Retina (tissue), 1 donor: ENCODE data around the gene LCNL1.

Source experiments
- DNase-seq: peaks from one replicate; pipeline ENCODE4 v3.0.0-alpha.2; 2016

LCNL1 gene

DNA sequence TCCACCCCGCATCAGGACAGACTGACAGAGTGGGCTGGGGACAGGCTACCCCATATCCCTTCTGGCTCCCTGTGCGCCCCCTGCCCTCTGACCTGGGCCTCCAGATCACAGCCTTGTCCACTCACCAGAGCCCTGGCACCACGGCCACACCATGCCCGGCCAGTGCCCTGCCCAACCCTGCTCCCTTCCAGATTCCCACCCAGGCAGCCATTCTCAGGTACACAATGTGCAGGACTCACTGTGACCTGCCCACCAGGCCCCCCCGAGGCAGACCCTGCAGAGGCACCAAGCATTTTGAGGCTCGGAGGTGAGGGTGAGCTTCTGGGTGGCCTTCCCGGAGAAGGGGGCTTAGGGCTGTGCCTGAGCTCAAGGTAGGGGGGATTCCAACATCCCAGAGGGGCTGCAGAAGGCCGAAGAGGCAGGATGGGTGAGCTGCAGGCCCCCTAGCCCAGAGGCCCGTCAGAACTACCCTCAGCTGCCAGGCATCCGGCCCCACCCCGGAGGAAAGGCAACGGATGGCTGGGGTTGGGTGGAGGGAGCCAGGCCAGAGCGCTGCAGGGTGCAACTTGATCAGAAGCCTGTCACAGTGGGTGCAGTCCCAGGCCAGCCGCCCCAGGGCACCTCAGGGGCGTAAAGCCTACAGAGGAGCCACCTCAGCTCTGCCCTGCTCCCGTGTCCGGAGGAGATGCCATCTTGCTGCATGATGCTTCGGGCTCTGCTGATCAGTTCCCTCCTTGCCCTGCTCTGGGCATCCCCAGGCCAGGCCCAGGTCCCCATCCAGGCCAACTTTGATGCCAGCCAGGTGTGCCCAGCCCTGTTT lies at the start of gene LCNL1:
LCNL1 (plus strand) TSS at position 762 of the 820 bp plus-strand sequence. CDS start 594 bp downstream, outside the sequence.
- no peak for DNase-seq

DNA sequence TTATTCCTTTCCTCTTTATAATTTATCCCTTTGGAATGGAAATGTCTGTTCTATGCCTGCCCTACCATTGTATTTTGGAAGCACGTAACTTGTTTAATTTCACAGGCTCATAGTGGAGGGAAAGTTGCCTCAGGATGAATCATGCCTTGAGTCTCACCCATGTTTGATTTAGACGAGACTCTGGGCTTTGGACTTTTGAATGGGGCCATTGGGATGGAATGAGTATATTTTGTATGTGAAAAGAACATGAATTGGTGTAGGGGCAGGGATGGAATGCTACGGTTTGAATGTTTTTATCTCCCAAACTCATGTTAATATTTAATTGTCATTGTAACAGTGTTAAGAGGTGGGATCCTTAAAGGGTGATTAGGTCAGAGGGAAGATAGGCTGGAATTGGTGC lies 48.5 kb upstream of the LCNL1 start:
- no peak for DNase-seq

DNA sequence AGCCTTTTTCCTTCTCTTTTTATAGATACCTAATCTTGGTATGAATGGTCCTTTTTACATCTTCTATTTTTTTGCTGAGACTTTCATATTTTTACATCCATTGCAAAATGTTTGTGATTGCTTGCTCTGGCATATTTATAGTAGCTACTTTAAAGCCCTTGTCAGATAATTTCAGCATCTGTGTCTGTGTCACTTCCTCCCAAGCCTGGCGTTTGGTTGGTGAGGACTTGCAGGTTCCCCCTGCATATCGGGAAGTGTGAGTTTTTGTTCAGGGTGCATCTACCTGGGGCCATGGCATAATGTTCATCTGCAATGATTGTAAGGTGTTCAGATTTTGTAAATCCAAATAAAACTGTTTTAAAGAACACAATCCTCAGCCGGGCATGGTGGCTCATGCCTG lies 47.1 kb upstream of the LCNL1 start:
- no peak for DNase-seq

DNA sequence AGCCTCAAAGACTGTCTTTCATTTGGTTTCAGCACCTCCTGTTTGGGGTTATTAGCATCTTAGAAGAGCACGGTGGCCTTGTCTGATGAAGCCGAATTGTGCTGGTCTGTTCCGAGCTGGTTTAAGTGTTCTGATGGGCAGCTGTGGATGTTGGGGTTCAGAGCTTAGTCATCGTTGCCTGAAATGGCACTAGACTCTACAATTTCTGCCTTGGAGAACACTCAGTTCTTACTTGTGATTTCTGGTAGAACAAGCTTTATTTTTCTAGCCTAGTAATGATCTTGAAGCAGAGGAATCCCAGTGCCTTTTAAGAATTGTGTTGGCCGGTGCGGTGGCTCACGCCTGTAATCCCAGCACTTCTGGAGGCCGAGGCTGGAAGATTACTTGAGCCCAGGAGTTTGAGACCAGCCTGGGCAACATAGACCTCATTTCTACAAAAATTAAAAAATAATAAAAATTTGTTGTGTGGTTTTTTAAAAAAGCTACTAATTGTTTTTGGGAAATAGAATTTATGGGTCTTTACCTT lies 46.1 kb upstream of the LCNL1 start:
- no peak for DNase-seq

DNA sequence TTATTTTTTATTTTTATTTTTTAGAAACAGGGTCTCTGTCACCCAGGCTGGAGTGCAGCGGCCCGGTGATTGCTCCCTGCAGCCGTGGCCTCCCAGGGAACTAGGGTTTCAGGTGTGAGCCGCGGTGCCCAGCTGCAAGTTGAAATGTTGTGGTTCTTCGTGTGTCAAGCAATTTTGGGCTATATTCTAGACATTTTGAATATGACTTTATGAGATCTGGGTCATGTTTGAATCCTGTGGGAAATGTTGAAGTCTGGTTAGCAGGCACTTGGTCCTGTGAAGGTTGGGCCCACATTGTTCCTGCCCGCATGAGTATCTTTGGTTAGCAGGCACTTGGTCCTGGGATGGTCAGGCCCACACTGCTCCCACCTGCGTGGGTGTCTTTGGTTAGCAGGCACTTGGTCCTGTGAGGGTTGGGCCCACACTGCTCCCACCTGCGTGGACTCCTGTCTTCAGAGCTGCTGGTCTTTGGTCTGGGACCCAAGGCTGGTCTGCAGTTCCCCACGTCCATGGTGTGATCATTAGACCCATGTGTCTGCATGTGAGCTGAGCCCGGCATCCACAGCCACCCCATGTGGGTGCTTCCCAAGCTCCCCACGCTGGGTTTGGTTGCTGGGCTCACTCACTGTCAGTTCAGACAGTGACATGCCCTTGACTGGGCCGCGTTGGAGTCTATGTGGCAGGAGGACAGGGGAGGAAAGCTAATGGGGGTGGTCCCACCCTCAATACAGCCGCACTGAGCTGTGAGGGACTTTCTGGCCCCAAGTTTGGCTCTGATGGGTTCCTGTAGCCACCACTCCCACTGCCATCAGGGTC lies 45.4 kb upstream of the LCNL1 start:
- no peak for DNase-seq

DNA sequence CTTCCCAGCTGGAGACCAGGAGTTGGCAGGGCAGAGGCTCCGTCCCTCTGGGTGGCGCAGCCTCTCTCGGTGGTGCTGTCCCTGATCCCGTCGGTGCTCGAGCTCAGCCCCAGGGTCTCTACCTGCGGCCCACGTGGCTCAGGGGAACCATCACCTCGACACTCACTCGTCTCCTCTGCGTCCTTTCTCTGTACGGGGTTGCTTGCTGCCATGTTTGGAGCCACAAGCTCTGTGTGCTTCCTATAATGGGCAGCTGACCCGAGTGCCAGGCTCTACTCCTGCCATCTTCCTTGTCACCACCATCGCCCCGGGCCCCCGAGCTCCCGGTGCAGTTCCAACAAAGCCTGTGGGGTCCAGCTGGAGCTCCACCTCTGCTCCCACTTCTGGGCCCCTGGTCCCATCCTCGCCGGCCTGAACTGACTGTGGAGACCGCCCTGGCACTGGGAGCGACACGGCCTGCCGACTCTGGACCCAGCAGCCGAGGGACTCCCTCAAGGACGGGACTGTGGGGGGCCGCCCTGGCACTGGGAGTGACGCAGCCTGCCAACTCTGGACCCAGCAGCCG lies 43.3 kb upstream of the LCNL1 start:
- DNase-seq = no peak

DNA sequence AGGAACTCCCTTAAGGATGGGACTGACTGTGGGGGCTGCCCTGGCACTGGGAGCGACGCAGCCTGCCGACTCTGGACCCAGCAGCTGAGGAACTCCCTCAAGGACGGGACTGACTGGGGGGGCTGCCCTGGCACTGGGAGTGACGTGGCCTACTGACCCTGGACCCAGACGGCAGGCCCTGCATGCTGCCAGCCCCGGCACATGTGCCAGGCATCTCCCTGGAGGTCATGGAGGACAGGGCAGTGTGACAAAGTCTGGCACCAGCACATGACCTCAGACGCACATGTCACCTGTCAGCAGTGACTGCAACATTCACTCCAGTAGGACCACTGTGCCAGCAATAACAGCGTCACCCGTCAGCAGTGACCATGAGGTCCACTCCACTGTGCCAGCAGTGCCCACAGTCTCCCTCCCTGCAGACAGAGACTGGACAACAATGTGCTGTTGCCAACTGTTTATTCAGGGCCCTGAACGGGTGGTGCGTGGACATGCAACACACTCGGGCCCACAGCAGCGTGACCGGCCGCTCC lies 42.7 kb upstream of the LCNL1 start:
- DNase-seq = no peak

DNA sequence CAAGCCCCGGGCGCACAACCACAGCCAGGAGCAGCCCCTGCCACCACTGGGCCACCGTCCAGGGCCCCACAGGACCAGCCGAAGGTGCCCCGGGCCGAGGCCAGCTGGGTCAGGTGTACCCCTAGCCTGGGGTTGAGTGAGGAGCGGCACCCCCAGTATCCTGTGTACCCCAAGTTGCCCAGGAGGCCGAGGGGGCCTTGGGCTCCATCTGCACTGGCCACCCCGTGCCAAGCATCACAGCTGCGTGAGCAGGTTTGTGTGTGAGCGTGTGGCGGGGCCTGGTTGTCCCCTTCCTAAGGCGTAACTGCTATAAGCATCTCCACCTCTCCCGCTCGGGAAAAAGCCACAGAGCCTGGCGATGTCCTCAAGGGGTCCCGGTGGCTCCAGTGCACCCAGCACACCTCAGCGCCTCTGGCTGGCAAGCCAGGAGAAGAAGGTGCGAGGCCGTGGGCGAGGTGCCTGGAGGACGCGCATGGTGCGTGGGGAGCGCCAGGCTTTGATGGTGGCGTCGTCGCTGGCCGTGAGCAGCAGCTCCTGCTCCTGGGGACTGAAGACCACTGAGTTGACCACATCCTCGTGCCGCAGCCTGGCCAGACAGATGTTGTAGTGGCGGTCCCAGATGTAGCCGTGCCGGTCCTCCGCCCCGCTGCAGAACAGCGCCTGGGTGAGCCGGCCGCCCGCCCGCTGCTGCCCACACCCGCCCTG lies 42.1 kb upstream of the LCNL1 start:
- no peak for DNase-seq

DNA sequence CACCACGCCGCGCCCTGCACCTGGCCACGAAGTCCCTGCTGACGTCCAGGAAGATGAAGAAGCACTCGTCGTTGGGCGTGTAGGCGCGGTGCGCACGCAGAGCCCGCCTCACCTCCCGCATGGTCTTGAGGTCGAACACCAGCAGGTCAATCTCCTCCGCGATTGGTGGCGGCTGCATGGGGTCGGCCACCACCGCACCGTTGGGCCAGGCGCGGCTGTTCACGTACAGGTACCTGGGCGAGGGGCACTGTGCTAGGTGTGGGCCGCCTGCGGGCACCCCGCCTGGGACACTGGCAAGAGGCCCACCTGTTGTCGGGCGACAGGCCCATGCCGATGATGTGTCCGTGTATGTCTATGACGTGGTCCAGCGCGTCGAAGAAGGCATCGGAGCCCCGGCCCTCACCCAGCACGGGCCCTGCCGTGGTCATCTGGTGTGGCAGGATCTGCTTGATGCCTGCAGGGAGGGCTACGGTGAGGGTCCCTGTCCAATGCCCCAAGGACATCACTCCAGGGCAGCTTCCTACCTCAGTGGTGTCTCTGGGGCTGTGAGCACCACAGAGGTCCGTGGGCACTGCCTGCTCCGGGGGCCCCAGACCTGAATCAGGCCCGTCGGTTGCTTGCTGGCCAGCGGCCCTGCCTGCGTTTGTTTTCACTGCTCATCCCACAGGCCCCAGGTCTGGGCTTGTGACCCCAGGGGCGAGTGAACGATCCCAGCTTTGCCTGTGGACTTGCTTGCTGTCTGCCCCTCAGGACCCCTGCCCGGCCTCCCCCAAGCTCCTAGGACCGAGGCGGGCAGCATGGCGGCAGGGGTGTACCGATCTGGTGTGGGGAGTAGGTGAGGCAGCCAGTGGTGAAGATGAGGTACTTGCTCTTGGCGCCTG lies 41.3 kb upstream of the LCNL1 start:
- DNase-seq = no peak

DNA sequence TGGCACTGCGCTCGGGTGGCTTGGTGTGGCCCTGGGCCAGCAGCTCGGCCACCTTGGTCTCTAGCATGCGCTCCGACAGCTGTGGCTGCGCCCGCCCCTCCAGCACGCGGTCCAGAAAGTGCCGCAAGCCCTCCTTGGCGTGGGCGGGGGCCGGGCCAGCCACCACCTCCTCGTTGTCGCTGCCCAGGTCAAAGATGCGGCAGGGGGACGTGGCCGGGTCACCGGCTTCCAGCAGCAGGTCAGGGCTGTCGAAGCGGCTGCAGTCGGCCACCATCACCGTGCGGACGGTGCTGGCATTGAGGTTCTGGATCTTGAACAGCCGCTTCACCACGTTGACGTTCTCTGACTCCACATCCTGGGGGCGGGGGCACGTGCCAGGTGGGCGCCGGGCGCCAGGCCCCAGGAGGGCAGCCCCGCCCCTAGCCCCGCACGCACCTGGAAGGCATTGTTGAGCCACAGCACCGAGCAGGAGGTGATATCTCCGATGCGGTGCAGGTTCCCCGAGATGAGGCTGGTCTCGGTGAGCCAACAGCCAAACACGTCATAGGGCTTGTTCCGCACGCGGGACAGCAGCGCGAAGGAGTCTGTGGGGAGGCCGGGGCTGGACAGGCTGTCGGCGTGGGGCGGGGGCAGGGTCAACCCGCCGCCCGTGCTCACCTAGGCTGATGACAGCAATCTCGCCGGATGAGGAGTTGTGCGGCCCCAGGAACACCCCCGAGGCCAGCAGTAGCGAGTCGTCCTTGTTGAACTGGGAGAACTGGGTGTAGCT lies 40.5 kb upstream of the LCNL1 start:
- DNase-seq = no peak

DNA sequence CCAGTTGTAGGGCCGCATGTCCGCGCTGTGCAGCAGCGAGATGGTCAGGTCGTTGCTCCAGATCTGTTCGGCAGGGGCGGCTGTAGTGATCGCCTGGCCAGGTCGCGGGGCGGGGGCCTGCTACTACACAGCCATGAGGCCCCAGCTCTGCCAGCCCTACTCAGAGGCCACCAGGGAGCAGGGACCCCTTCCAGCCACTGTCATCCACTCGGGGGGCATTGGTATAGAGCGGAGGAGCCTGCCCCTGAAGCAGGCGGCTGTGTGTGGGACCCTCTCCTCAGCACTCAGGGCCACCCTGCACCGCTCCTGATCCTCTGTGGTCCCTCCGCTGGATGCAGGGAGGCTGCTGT lies 39.9 kb upstream of the LCNL1 start:
- no peak for DNase-seq

DNA sequence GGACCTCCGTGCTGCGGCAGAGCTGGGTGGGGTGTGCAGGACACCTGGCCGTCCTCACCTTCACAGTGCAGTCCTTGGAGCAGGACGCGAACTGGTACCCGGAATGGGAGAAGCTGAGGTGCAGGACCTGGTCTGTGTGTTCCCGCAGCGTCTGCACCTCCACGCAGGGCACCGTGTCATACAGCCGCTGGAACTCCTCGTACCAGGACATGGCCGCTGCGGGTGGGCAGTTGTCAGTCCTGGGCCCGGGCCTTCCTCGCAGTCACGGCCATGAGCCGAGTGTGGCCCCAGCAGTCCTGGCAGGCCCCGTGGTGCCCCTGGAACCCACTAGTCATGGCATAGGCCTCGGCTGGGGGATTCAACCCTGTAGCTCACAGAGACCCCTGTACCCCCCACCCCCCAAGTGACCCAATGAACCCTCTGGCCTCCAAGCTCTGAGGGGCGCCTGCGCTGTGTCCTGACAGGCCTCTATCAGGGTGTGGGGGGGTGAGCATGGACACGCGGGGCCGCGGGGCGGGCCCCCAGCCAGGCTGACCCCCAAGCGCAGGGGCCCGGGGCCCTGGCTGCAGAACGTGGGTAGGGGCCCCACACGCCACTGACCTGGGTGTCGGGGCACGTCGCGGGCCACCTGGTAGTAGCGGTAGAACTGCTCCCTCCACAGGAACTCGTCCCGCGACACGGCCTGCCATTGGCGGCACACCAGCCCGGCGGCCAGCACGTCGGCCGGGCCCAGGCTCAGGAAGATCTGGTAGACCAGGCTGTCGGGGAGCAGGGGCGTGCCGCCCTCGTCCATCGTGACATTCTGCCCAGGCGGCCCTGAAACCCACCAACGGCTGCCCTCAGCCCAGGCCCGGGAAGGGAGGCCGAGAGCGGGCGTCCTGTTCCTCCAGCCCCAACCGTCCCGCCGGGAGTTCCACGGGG lies 39.2 kb upstream of the LCNL1 start:
- DNase-seq = peak; percentile 48

DNA sequence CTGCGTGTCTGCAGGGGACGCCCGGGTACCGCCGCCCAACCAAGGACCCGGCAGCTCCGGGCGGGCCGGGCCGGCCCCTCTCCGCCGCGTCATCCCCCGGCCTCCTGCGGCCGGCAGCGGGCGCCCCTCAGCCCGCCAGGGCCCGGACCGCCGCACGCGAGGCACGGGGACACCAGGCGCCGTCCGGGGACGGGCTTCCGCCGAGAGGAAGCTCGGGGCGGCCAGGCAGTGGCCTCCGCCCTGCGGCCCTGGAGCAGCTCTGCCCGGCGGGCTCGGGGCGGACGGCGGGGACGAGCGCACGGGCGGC lies 38.6 kb upstream of the LCNL1 start:
- peak; percentile 58 for DNase-seq

DNA sequence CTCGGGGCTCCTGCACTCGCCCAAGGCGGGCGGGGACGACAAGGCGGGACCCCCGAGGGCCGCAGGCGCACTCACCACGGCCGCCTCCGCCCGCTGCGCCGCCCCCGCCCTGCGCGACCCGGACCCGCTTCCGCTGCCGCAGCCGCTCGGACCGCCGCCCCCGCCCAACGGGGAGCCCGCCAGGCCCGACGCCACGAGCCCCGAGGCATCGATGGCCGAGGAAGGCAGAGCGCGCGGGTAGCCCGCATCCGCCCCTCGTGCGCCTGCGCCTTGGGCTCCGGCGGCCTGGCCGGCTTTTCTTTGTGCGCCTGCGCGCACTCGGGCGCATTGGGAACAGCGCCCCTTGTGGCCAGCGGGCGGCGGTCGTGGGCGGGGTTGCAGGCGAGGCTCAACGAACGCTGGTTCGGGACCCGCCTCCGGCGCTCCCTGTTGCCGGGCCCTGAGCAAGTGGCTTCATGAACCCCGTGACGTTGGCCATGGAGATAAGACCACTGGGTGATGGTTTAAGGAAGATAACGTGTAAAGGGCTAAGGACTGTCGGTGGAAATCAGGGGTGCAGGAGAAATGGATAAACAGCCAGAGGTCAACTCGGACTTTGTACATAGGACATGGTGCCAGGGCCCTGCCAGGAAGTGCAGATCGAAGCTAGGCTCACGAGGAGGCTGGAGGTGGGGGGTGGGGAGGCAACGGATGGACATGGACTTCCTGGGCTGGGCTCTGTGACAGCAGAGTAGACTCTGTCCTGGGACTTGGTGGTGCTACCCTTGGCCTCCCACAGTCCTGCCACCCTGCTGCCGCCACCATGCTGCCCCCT lies 38.1 kb upstream of the LCNL1 start, which contains the start of the genes C8G and FBXW5:
C8G (plus strand) TSS at position 725 of the 814 bp plus-strand sequence; CDS start at position 803, 78 bp downstream.
FBXW5 (minus strand) TSS at position 220 of the 814 bp plus-strand sequence. CDS start 655 bp downstream, outside the sequence.
- DNase-seq = peak; percentile 95

DNA sequence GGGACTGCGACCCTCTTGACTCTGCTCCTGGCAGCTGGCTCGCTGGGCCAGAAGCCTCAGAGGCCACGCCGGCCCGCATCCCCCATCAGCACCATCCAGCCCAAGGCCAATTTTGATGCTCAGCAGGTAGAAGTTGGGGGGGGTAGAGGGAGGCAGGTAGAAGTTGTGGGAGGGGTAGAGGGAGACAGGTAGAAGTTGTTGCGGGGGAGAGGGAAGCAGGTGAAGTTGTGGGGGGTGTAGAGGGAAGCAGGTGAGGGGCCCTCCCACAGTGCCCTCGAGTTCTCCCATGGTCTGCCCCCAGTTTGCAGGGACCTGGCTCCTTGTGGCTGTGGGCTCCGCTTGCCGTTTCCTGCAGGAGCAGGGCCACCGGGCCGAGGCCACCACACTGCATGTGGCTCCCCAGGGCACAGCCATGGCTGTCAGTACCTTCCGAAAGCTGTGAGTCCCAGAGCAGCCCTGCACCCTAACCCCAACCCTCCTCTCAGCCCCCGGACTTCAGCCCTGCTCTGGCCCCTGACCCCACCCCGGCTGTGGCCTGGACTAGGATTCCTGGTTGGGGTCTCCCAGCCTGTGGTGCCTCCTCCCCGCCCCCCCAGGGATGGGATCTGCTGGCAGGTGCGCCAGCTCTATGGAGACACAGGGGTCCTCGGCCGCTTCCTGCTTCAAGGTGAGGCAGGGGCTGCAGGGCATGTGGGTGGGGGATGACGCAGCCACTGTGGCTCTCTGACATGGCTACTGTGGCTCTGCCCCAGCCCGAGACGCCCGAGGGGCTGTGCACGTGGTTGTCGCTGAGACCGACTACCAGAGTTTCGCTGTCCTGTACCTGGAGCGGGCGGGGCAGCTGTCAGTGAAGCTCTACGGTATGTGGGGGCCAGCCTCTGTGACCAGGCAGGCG lies 37.2 kb upstream of the LCNL1 start:
- DNase-seq = no peak

DNA sequence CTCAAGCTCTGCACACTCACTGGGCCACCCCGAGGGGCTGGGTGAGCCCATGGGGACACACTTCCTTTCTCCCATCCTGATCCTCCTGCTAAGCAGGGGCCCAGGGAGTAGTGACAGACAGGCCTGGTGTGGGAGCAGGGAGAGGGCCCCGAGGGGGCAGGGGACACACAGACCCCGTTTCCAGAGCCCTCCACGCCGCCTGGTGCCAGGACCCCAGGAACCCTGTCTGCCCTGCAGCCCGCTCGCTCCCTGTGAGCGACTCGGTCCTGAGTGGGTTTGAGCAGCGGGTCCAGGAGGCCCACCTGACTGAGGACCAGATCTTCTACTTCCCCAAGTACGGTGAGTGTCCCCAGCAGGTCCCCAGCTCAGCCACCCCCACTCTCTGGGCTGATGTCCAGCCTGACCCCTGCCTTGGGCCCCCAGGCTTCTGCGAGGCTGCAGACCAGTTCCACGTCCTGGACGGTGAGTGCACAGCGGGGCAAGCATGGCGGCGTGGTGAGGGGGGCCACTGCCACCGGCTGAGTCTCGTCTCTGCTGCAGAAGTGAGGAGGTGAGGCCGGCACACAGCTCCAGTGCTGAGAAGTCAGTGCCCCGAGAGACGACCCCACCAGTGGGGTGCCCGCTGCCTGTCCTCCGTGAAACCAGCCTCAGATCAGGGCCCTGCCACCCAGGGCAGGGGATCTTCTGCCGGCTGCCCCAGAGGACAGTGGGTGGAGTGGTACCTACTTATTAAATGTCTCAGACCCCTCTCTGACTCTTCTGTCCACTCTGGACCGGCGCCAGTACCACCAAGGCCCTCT lies 36.4 kb upstream of the LCNL1 start:
- no peak for DNase-seq
